Activated naive CD4-positive, alpha-beta T cell treated with anti-CD3 and anti-CD28 coated beads, Interleukin-2, amount 10 ng/mL, durations not matched to agents 5 hours and 36 hours (primary cell): ENCODE measurements around the gene ZBTB8A. TPM values are rescaled to one million over a fixed set of nuclear protein-coding genes. Genes with fewer than 3 reads are reported as not detected.

Experiments
- total RNA-seq, 2 experiments: library from RNA; stranded (reverse); gene quantifications; one replicate each; pipeline ENCODE4 v1.2.3, GENCODE V29; 2021

Gene ZBTB8A
- under 1 TPM; 0.26 to 0.30 TPM for total RNA-seq

DNA sequence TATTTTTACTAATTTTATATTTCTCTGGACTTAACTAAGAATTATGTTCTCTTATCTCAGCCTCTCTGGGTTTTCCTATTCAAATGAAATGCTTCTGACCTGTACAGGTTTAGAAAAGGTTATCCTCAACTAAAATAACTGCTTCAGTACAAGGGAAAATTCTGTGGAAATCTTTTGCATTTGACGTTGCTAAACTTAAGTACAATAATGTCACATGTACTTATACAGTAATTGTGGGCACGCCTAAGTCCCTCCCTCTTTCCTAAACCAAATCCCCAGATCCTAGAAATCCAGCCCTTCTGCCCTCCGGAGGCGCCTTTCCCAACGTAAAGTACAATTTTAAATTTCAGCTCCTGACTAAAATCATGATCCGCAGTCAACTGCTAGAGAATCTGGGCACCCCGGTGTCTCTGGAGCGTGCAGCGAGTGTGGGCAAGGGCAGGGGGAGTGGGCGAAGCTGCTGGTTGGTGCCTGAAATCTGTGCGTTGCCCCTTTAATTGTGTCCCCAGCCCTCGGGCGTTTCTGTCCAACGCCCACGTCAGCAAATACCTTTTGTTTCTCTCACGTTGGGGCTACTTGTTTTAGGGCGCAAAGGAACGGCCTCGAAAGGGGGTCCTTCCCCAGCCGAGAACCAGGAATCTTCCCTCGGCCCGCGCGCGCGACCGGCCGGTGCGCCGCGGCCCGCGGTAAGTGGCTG is at the start of gene ZBTB8A:
ZBTB8A (plus strand) TSS at position 541 of the 697 bp plus-strand sequence. CDS start 53,505 bp downstream, outside the sequence.

DNA sequence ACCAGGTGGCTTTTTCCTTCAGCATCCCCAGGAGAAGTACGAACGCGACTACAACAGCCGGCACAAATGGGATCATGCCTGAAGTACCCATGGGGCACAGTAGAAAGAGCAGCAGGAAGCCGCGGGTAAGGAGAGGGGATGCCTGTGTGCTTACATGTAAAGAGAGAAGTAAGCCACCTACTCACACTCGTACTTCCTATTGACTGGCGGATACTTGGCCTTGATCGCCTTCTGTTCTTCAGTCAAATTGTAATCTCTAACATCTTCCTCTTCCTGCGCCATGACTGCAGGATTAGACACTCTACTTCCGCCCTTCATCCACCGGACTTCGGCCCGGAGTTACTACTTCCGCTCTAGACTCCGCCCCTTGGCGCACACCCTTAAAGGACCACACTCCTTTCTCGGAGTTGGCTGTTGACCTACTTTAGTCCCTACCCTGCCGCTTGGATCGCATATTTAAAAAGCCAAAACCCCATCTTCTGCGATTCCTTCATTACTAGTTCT is 111.1 kb downstream of the ZBTB8A start, which contains the start of gene ZBTB8OS:
ZBTB8OS (minus strand) TSS at position 303 of the 504 bp plus-strand sequence; CDS start at position 282, 21 bp downstream.

DNA sequence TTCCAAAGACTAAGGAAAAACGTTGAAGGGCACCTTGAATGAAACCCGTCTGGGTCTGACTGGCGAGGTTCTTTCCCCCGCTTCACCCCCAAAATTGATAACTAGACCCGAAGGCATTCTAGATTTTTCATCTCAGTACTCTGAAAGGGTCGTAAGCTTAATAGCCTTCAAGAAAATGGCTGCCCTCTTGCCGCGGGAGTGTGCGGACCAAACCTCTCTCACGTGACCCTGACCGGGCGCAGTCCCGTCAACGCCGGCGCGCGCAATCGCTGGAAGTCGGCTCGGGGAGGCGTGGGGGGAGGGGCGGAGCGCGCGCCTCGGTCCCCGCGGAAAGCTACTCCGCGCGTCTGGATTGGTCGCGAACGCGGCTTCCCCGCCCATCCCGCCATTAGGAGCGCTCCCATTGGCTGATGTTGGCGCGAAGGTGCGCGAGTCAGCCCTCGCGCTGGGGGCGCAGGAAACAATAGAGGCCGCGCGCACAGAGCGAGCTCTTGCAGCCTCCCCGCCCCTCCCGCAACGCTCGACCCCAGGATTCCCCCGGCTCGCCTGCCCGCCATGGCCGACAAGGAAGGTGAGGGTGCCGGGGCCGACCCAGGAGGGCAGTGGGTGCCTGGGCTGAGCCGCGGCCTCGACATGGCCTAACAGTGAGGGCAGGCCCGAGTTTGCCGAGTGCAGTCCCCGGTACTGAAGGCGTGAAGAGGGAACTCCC is 111.7 kb downstream of the ZBTB8A start, which contains the start of gene RBBP4:
RBBP4 (plus strand) TSS at position 457 of the 709 bp plus-strand sequence; CDS start at position 556, 99 bp downstream.

Other genes with a start within 250 kb of the ZBTB8A start
- gene HDAC1, start 247.3 kb upstream of the ZBTB8A start, total RNA-seq = 100 to 1,000 TPM; 194 to 207 TPM
- 10 to 100 TPM; 58.5 to 59.6 TPM for gene MARCKSL1, start 203.2 kb upstream of the ZBTB8A start, total RNA-seq
- gene FAM229A, start 176.9 kb upstream of the ZBTB8A start, total RNA-seq = 10 to 100 TPM; 11.4 to 13.5 TPM
- gene TSSK3, start 176.9 kb upstream of the ZBTB8A start, total RNA-seq = 1 to 10 TPM; 1.1 to 1.5 TPM
- gene BSDC1, start 145.0 kb upstream of the ZBTB8A start, total RNA-seq = 10 to 100 TPM; 50.2 to 50.7 TPM
- gene ZBTB8B, start 74.4 kb upstream of the ZBTB8A start, total RNA-seq = not detected
- gene ZBTB8OS, start 111.1 kb downstream of the ZBTB8A start, total RNA-seq = 10 to 100 TPM; 43.4 to 49.9 TPM
- 100 to 1,000 TPM; 263 to 265 TPM for gene RBBP4, start 111.8 kb downstream of the ZBTB8A start, total RNA-seq
- gene SYNC, start 163.3 kb downstream of the ZBTB8A start, total RNA-seq = not detected